Fibroblast of lung (primary cell): Measurements from ENCODE around the gene WDR20. TPM values are rescaled to one million over a fixed set of nuclear protein-coding genes. Genes with fewer than 3 reads are reported as not detected.

ENCODE experiments used
- DNase-seq, 2 donors: peaks; one replicate each; pipeline versions ENCODE4 v3.0.0 to v3.0.0-alpha.2; 2010; ENCODE audit warnings: low read depth in 2 of 2
- H2AFZ ChIP-seq: 2 replicates; pipeline ENCODE4 v1.5.1; 2012; ENCODE audit warnings: low read length, control low read depth, inconsistent platforms
- H3K27ac ChIP-seq: 2 replicates; pipeline ENCODE4 v1.5.1; 2011; ENCODE audit warnings: low read length, control low read depth; ENCODE audit not compliant: insufficient read depth
- H3K27me3 ChIP-seq: 2 replicates; pipeline ENCODE4 v1.5.1; 2011; ENCODE audit warnings: mild to moderate bottlenecking, low read length; ENCODE audit not compliant: control insufficient read depth, insufficient read depth
- H3K36me3 ChIP-seq: 2 replicates; pipeline ENCODE4 v1.5.1; 2011; ENCODE audit warnings: low read length; ENCODE audit not compliant: control insufficient read depth, insufficient read depth
- H3K4me1 ChIP-seq: 2 replicates; pipeline ENCODE4 v1.5.1; 2011; ENCODE audit warnings: low read length; ENCODE audit not compliant: control insufficient read depth, insufficient read depth; ENCODE audit errors: extremely low read depth
- H3K4me2 ChIP-seq: 2 replicates; pipeline ENCODE4 v1.5.1; 2011; ENCODE audit warnings: low read length, control low read depth; ENCODE audit not compliant: insufficient read depth; ENCODE audit errors: extremely low read depth
- H3K4me3 ChIP-seq, 4 experiments: fragments of 200-600 bp in 1 of 4; sonication (generic) in 1 of 4; replicated peaks in 1 of 4; 2 replicates each; pipeline ENCODE4 v1.5.1; 2011 to 2016; ENCODE audit warnings: low read length in 4 of 4, low read depth in 3 of 4, mild to moderate bottlenecking in 3 of 4, control low read depth in 2 of 4, inconsistent platforms in 1 of 4, mixed read lengths in 1 of 4; ENCODE audit not compliant: insufficient read depth in 1 of 4; ENCODE audit errors: control extremely low read depth in 1 of 4
- H3K79me2 ChIP-seq: 2 replicates; pipeline ENCODE4 v1.5.1; 2012; ENCODE audit warnings: mild to moderate bottlenecking, low read length, inconsistent platforms; ENCODE audit not compliant: control insufficient read depth, insufficient read depth
- H3K9ac ChIP-seq: 2 replicates; pipeline ENCODE4 v1.5.1; 2011; ENCODE audit warnings: mild to moderate bottlenecking, low read length, control low read depth; ENCODE audit not compliant: insufficient read depth
- H3K9me3 ChIP-seq: 2 replicates; pipeline ENCODE4 v1.5.1; 2012; ENCODE audit warnings: low read depth, low read length; ENCODE audit not compliant: control insufficient read depth, insufficient read depth
- H4K20me1 ChIP-seq: 2 replicates; pipeline ENCODE4 v1.5.1; 2011; ENCODE audit warnings: low read length; ENCODE audit not compliant: control insufficient read depth, insufficient read depth; ENCODE audit errors: extremely low read depth
- CTCF ChIP-seq, 2 donors: IDR thresholded peaks in 1 of 2; conservative IDR thresholded peaks in 1 of 2; 1 replicate in 1 of 2; 2 replicates in 1 of 2; pipeline ENCODE4 v1.5.1; 2011 to 2012; ENCODE audit warnings: low read length in 2 of 2, control low read depth in 1 of 2, inconsistent platforms in 1 of 2, low read depth in 1 of 2, mild to moderate bottlenecking in 1 of 2
- EZH2 ChIP-seq: IDR thresholded peaks from 2 replicates; pipeline ENCODE4 v1.5.1; 2012; ENCODE audit warnings: low read length, control low read depth, mild to moderate bottlenecking; ENCODE audit errors: missing control alignments
- polyA plus RNA-seq, 2 donors: library from polyadenylated mRNA; depleted of rRNA in 1 of 2; stranded (reverse) in 1 of 2; unstranded in 1 of 2; fragments of >200 nt; gene quantifications; 2 replicates each; pipeline ENCODE4 v1.2.1, GENCODE V29; 2011 to 2012; ENCODE audit warnings: missing spikeins in 1 of 2
- total RNA-seq: library from RNA; depleted of rRNA; stranded (reverse); fragments of >200 nt; gene quantifications from 2 replicates; pipeline ENCODE4 v1.2.1, GENCODE V29; 2014

Gene WDR20
- total and polyA plus RNA-seq, 2 donors (not counting 1 experiment from before 2014, with no cell fraction given): 17.2 to 17.8 TPM

GRCh38 chr14:102215576-102216250 is 76.0 kb downstream of the WDR20 start:
- peak in 1 of 2 donors; percentile 31 for DNase-seq
- Histone ChIP-seq H3K4me2 (peak overlapping the region; percentile 2), H3K27ac (no peak overlapping the region), H3K4me1 (peaks cover 3% of the 10 kb centered on the region), H3K4me3 (no peak overlapping the region), H3K9me3 (no peaks in the 10 kb centered on the region), H4K20me1 (no peaks in the 10 kb centered on the region), H3K79me2 (peaks cover 5% of the 10 kb centered on the region), H2AFZ (no peak overlapping the region), H3K9ac (no peak overlapping the region), H3K36me3 (no peaks in the 10 kb centered on the region), H3K27me3 (no peaks in the 10 kb centered on the region)
- TF ChIP-seq CTCF (conservative IDR thresholded peaks at IDR 0.05 in 1 of 2, IDR thresholded peaks at IDR 0.05 in 1 of 2; ENCODE audit: low read depth in 1 of 2, low read length in 2 of 2): no peak
- TF ChIP-seq EZH2: no peak

- H3K9me3 ChIP-seq: no peaks in the 10 kb centered on the region
- no peak overlapping the region for H2AFZ ChIP-seq
- H3K79me2 ChIP-seq: peaks cover 5% of the 10 kb centered on the region
- H3K4me2 ChIP-seq: no peak overlapping the region
- no peaks in the 10 kb centered on the region for H3K27me3 ChIP-seq
- H3K27ac ChIP-seq: no peak overlapping the region
- no peak overlapping the region for H3K9ac ChIP-seq
- no peak overlapping the region for H3K4me3 ChIP-seq
- no peak for TF ChIP-seq EZH2
- TF ChIP-seq CTCF (conservative IDR thresholded peaks at IDR 0.05 in 1 of 2, IDR thresholded peaks at IDR 0.05 in 1 of 2; ENCODE audit: low read depth in 1 of 2, low read length in 2 of 2): no peak
- H3K4me1 ChIP-seq: peaks cover 3% of the 10 kb centered on the region
- no peaks in the 10 kb centered on the region for H4K20me1 ChIP-seq
- no peak for DNase-seq
- H3K36me3 ChIP-seq: no peaks in the 10 kb centered on the region
Observed at GRCh38 chr14:102217399-102217798, 77.7 kb downstream of the WDR20 start.

- Histone ChIP-seq H3K9ac (no peak overlapping the region), H3K27ac (no peak overlapping the region), H2AFZ (no peak overlapping the region), H3K4me1 (peaks cover 3% of the 10 kb centered on the region), H3K27me3 (no peaks in the 10 kb centered on the region), H3K4me3 (no peak overlapping the region), H3K79me2 (peaks cover 5% of the 10 kb centered on the region), H3K4me2 (no peak overlapping the region), H4K20me1 (no peaks in the 10 kb centered on the region), H3K9me3 (no peaks in the 10 kb centered on the region), H3K36me3 (no peaks in the 10 kb centered on the region)
- no peak for DNase-seq
- TF ChIP-seq CTCF (conservative IDR thresholded peaks at IDR 0.05 in 1 of 2, IDR thresholded peaks at IDR 0.05 in 1 of 2; ENCODE audit: low read depth in 1 of 2, low read length in 2 of 2): no peak
Observed at GRCh38 chr14:102217987-102218421, 78.3 kb downstream of the WDR20 start.
